Stimulated activated naive CD8-positive, alpha-beta T cell treated with anti-CD3 and anti-CD28 coated beads, Interleukin-15, amount 100 ng/mL, for 72 hours (primary cell): Measurements from ENCODE around the gene DCC.
A peak's percentile ranks its signal among the peaks of the same experiment; 100 is the strongest.

Source experiments
- ATAC-seq: fragments of 150-1000 bp; cut with Tn5 transposase; 2 replicates; pipeline ENCODE4 v1.10.0; 2021; ENCODE audit warnings: mild to moderate bottlenecking, moderate library complexity
- DNase-seq, 2 donors: peaks; one replicate each; pipeline ENCODE4 v3.0.0; 2021 to 2022
- H3K27ac Mint-ChIP-seq, 2 donors: one replicate each; pipeline ENCODE4 v1.8.0; 2022; ENCODE audit warnings: mild to moderate bottlenecking in 2 of 2, mixed read lengths in 2 of 2, moderate library complexity in 2 of 2
- H3K27me3 Mint-ChIP-seq: one replicate; pipeline ENCODE4 v1.8.0; 2022; ENCODE audit warnings: mixed read lengths
- H3K4me1 Mint-ChIP-seq: one replicate; pipeline ENCODE4 v1.8.0; 2022; ENCODE audit warnings: mild to moderate bottlenecking, mixed read lengths
- H3K4me3 Mint-ChIP-seq, 2 donors: one replicate each; pipeline ENCODE4 v1.8.0; 2022; ENCODE audit warnings: mild to moderate bottlenecking in 2 of 2, mixed read lengths in 2 of 2, moderate library complexity in 1 of 2
- H3K9me3 Mint-ChIP-seq, 2 donors: one replicate each; pipeline ENCODE4 v1.8.0; 2022; ENCODE audit warnings: mixed read lengths in 2 of 2

DCC gene, protein sequence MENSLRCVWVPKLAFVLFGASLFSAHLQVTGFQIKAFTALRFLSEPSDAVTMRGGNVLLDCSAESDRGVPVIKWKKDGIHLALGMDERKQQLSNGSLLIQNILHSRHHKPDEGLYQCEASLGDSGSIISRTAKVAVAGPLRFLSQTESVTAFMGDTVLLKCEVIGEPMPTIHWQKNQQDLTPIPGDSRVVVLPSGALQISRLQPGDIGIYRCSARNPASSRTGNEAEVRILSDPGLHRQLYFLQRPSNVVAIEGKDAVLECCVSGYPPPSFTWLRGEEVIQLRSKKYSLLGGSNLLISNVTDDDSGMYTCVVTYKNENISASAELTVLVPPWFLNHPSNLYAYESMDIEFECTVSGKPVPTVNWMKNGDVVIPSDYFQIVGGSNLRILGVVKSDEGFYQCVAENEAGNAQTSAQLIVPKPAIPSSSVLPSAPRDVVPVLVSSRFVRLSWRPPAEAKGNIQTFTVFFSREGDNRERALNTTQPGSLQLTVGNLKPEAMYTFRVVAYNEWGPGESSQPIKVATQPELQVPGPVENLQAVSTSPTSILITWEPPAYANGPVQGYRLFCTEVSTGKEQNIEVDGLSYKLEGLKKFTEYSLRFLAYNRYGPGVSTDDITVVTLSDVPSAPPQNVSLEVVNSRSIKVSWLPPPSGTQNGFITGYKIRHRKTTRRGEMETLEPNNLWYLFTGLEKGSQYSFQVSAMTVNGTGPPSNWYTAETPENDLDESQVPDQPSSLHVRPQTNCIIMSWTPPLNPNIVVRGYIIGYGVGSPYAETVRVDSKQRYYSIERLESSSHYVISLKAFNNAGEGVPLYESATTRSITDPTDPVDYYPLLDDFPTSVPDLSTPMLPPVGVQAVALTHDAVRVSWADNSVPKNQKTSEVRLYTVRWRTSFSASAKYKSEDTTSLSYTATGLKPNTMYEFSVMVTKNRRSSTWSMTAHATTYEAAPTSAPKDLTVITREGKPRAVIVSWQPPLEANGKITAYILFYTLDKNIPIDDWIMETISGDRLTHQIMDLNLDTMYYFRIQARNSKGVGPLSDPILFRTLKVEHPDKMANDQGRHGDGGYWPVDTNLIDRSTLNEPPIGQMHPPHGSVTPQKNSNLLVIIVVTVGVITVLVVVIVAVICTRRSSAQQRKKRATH (N-terminal part only)

DNA sequence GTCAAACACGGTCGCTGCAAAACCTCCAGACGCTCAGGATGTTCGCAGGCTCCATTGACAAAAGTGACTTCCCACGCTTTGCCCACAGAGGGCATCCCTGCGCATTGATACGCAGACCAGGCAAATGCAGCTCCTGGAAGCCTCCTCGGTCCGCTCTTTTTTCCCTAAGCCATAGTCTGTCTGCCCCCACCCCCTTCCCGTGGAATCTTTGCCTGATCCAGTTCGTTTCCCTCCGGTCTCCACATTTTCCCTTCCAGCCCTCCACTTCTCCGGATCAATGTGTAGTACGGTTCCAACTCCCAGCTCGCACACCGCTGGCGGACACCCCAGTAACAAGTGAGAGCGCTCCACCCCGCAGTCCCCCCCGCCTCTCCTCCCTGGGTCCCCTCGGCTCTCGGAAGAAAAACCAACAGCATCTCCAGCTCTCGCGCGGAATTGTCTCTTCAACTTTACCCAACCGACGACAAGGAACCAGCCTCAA, at the start of gene DCC:
TSS of gene DCC (plus strand) at position 307 of the 481 bp plus-strand sequence. CDS start 591 bp downstream, outside the sequence.
- Mint-ChIP-seq H3K9me3 (peaks cover 4 to 7% of the 10 kb centered on the region in 2 donors), H3K4me1 (peaks cover 7% of the 10 kb centered on the region), H3K27me3 (peaks cover 10% of the 10 kb centered on the region), H3K4me3 (peak within 1 kb of the TSS in 1 of 2 donors; percentile 16), H3K27ac (no peak within 1 kb of the TSS)
- DNase-seq, result no peak
- no peak for ATAC-seq

DNA sequence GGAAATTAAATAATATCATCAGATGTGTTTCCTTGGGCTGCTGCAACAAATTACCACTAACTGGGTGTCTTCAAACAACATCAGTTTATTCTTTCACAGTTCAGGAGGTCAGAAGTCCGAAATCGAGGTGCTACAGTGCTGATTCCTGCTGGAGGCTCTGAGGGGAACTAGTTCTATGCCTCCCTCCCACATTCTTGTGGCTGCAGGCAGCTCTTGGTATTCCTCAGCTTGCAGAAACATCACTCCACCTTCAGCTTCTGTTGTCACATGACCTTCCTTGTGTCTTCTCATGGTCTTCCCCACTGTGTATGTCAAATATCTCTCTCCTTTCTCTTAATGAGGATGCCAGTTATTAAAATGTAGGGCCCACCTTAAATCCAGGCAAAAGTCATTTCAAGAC, 29.3 kb upstream of the DCC start:
- peaks cover 6 to 9% of the 10 kb centered on the region in 2 donors for H3K9me3 Mint-ChIP-seq
- no peak overlapping the region for H3K27ac Mint-ChIP-seq
- H3K27me3 Mint-ChIP-seq, result no peaks in the 10 kb centered on the region
- DNase-seq (no peak), ATAC-seq (no peak)
- no peaks in the 10 kb centered on the region for H3K4me1 Mint-ChIP-seq
- no peak overlapping the region for H3K4me3 Mint-ChIP-seq

DNA sequence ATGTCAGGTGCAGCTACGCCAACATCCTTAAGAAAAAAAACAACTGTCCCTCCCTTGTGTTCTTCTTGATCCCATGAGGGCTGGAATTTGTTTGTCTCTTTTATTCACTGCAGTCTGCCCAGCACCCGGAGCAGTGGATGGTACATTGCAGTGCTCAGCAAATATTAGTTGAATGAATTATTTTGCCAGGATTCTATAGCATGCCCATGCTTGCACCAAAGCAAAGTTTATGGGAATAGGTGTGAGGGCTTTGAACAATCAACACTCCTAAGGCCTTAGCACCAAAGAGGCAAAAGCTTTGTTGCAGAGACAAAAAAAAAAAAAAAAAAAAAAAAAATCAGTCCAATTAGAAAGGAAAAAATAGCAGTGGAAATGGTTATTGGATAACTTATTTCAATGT, 28.7 kb upstream of the DCC start:
- H3K27ac Mint-ChIP-seq, result no peak overlapping the region
- H3K4me1 Mint-ChIP-seq, result no peaks in the 10 kb centered on the region

DNA sequence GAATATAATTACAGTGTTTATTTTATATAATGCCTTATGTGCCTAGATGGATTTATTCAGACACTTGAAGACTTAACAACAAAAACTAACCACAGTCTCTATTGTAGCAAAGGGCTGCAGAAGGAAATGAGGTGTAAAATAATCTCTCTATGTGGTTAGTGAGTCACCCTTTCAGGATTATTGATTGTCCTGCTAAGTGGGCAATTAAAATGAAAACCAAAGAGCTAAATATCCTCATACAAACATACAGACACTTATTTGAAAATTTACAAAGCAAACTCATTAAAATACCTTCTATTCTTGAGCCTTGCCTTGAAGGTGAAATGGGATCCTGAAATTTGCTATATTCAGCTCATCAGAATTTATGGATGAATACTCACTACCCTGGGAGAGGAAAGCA, 27.7 kb upstream of the DCC start:
- DNase-seq (no peak), ATAC-seq (no peak)
- peaks cover 6 to 9% of the 10 kb centered on the region in 2 donors for H3K9me3 Mint-ChIP-seq
- no peak overlapping the region for H3K27ac Mint-ChIP-seq
- no peaks in the 10 kb centered on the region for H3K4me1 Mint-ChIP-seq
- H3K4me3 Mint-ChIP-seq, result no peak overlapping the region
- no peaks in the 10 kb centered on the region for H3K27me3 Mint-ChIP-seq

More for the DNA sequence above, 28.7 kb upstream of the DCC start:
- H3K4me3 Mint-ChIP-seq, result no peak overlapping the region
- H3K27me3 Mint-ChIP-seq, result no peaks in the 10 kb centered on the region
- H3K9me3 Mint-ChIP-seq, result peaks cover 2 to 9% of the 10 kb centered on the region in 2 donors
- no peak for ATAC-seq
- DNase-seq, result no peak

DNA sequence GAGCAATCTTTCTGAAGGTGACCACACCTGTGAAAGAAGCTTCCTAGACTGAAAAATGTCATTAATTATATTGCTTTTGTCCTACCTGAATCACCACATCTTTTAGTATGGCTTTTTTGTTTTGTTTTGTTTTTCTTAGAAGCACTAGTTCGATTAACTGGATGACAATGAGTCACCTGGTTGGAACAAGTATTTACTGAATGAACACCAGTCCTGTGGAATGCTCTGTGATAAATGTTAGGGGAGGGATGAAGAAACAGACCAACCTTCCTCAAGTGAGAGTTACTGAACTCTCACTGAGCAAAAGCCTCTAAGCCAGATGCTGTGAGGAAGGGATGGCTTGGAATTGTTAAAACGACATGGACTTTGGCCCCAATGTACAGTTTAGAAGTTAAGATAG, 26.8 kb upstream of the DCC start:
- Mint-ChIP-seq H3K27me3 (no peaks in the 10 kb centered on the region), H3K4me1 (no peaks in the 10 kb centered on the region)

DNA sequence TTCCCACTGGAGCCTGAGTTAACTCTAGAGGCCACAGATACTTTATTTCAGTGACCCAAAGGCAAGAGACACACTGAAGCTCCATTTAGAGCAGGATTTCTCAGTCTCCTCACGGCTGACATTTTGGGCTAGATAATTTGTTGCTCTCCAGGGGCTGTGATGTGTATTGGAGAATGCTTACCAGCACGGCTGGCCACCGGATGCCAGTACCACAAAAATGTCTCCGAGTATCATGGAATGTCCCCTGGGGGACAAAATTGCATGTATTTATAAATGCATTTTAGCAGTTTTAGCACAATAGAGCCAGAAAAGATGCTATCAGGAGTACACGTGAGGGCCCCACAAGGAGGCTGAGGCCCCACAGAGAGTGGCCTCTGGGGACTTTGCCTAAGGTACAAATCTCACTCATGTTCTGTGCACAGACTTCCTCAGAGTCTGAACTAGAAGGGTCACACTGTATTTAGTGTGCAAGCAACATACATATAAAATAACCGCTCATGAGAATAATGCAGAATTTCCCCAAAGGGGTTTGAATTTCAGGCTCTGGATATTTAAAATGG, 20.5 kb upstream of the DCC start:
- H3K27me3 Mint-ChIP-seq, result no peaks in the 10 kb centered on the region
- DNase-seq, result no peak
- no peak overlapping the region for H3K4me3 Mint-ChIP-seq
- no peaks in the 10 kb centered on the region for H3K4me1 Mint-ChIP-seq
- peaks cover 0 to 6% of the 10 kb centered on the region in 2 donors for H3K9me3 Mint-ChIP-seq
- no peak overlapping the region for H3K27ac Mint-ChIP-seq
- ATAC-seq, result no peak

More for the DNA sequence above, 26.8 kb upstream of the DCC start:
- Mint-ChIP-seq H3K27ac (no peak overlapping the region), H3K9me3 (peaks cover 6 to 9% of the 10 kb centered on the region in 2 donors), H3K4me3 (no peak overlapping the region)
- ATAC-seq, result no peak
- no peak for DNase-seq

DNA sequence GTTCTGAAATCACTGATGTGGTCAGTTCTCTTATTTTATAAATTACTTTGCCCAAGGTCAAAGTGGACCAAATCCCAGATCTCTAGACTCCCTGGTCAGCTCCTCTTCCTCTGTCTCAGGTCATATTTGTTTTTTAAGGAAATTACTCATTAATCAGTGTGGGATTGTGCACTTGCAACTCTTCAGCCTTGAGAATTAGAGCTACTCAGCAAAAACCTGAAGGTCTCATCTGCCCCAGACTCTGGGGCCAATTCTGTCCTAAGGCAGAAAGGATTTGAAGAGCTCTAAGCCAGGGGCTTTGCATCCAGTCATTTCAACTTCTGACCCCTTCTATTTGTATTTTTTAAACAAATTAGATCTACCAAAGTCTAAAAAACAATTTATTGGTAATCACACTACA, 17.7 kb upstream of the DCC start:
- no peaks in the 10 kb centered on the region for H3K9me3 Mint-ChIP-seq
- no peak overlapping the region for H3K27ac Mint-ChIP-seq
- no peak for DNase-seq
- ATAC-seq, result no peak
- H3K4me1 Mint-ChIP-seq, result no peaks in the 10 kb centered on the region
- H3K27me3 Mint-ChIP-seq, result no peaks in the 10 kb centered on the region
- H3K4me3 Mint-ChIP-seq, result no peak overlapping the region

DNA sequence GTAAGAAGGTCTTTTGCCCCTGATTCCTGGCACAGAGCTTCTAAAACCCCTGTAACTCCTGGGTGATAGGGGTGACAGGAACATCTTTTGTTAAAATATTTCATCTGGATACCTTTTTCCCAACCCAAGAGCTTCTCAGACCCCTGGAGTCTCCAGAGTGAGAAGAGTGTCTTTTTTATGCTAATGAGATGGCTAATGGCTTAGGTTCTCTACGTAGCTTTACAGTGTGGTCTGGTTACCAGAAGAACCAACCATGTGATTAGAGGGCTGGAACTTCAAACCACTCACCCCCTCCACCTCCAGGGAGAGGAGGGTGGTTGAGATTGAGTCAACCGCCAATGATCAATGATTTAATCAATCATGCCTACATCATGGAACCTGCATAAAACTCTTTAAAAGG, 16.2 kb upstream of the DCC start:
- Mint-ChIP-seq H3K9me3 (no peaks in the 10 kb centered on the region), H3K27me3 (no peaks in the 10 kb centered on the region), H3K4me1 (no peaks in the 10 kb centered on the region), H3K27ac (no peak overlapping the region), H3K4me3 (no peak overlapping the region)
- DNase-seq (no peak), ATAC-seq (no peak)

DNA sequence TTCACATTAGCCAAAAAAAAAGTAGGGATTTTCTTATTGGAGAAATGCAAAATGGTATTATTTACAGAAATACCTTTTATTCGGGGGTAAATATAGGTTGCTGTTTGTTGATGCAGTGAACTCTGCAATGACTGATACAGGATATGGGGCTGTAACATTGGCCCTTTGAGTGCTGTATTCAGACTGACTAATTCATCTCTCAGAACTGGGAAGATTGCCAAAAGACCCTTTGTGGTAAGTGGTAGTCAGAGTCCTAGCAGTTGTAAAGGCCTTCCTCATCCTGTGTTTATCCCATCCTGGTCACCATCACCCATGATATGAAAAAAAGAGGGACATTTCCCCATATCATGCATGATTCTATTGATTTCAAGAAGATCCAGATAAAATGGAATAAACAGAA, 14.0 kb upstream of the DCC start:
- H3K27me3 Mint-ChIP-seq, result no peaks in the 10 kb centered on the region
- H3K9me3 Mint-ChIP-seq, result no peaks in the 10 kb centered on the region
- ATAC-seq (no peak), DNase-seq (no peak)
- H3K27ac Mint-ChIP-seq, result no peak overlapping the region
- no peaks in the 10 kb centered on the region for H3K4me1 Mint-ChIP-seq
- H3K4me3 Mint-ChIP-seq, result no peak overlapping the region

DNA sequence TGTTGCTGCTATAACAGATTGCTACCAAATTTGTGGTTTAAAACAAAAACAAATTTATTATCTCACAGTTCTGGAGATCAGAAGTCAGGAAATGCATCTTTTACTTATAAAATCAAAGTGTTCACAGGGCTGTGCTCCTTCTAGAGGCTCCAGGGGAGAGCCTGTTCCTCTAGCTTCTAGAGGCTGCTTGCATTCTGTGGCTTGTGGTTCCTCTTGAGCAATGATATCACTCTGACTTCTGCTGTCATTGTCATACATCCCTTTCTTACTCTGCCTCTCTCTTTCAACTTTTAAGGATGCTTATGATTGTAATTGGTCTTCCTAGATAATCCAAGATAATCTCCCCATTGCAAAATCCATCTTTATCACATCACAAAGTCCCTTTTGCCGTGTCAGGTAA, 6.1 kb upstream of the DCC start:
- no peak overlapping the region for H3K27ac Mint-ChIP-seq
- no peak overlapping the region for H3K4me3 Mint-ChIP-seq

DNA sequence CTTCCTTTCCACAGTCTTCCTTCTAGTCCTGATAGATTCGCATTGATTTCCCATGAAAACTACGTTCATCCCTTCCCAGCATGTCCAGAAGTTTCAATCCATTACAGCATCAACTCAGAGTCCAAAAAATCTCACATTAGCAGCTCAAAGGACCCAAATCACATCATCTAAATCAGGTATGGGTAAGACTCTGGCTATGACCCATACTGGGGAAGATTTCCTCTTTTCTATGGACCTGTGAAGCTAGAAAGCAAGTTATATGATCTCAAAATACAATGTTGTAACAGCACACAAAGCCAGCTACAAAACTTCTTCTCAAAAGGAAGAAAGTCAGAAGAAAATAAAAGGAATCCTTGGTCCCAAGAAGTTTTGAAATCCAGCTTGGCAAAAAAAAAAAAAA, 5.7 kb upstream of the DCC start:
- no peak for ATAC-seq
- H3K27me3 Mint-ChIP-seq, result peaks cover 10% of the 10 kb centered on the region
- no peaks in the 10 kb centered on the region for H3K4me1 Mint-ChIP-seq
- peaks cover 0 to 4% of the 10 kb centered on the region in 2 donors for H3K9me3 Mint-ChIP-seq
- H3K27ac Mint-ChIP-seq, result no peak overlapping the region
- no peak for DNase-seq
- no peak overlapping the region for H3K4me3 Mint-ChIP-seq

More for the DNA sequence above, 6.1 kb upstream of the DCC start:
- DNase-seq (no peak), ATAC-seq (no peak)
- H3K4me1 Mint-ChIP-seq, result no peaks in the 10 kb centered on the region
- H3K9me3 Mint-ChIP-seq, result peaks cover 0 to 4% of the 10 kb centered on the region in 2 donors
- peaks cover 10% of the 10 kb centered on the region for H3K27me3 Mint-ChIP-seq

DNA sequence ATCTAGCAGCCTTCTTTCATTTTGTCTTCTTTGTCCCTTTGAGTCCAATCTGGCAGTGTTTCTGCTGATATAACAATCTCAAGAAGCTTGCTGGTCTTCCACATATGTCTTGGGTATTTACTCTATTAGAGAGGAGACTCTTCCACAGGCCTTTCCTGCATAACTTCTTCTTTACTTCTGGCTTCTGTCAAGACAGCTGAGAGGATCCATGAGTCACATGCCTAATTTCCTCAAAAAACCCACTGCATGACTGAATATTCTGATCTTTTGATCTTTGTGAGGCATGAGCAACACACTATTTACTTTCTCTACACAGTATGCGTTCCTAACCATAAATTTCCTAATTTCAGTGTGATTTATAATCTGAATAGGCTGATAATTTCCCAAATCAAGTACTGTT, 5.1 kb upstream of the DCC start:
- Mint-ChIP-seq H3K27ac (no peak overlapping the region), H3K4me1 (peaks cover under 1% of the 10 kb centered on the region), H3K4me3 (no peak overlapping the region), H3K9me3 (peaks cover 0 to 4% of the 10 kb centered on the region in 2 donors), H3K27me3 (peaks cover 10% of the 10 kb centered on the region)
- no peak for DNase-seq
- no peak for ATAC-seq

DNA sequence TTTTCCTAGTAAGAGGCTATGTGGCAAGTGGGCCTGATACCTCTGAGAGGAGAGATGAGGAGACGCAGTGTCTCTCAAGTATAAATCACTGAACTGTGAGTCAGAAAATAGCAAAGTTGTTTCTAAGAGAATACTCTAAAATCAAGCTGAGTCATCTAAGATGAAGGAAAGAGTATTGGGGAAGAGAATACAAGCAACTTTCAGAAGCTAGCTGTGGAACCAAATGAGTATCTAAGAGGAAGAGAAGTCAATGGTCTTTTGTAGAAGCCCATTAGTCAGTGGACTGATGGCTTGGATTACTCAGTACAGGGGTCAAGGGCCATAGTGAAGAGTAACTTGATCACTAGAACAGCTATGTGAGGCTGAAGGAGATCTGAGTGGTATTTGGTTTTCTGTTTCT, 2.7 kb upstream of the DCC start:
- Mint-ChIP-seq H3K4me3 (no peak overlapping the region), H3K27me3 (peaks cover 10% of the 10 kb centered on the region), H3K27ac (no peak overlapping the region), H3K9me3 (peaks cover 4 to 7% of the 10 kb centered on the region in 2 donors), H3K4me1 (peaks cover 7% of the 10 kb centered on the region)
- ATAC-seq (no peak), DNase-seq (no peak)

DNA sequence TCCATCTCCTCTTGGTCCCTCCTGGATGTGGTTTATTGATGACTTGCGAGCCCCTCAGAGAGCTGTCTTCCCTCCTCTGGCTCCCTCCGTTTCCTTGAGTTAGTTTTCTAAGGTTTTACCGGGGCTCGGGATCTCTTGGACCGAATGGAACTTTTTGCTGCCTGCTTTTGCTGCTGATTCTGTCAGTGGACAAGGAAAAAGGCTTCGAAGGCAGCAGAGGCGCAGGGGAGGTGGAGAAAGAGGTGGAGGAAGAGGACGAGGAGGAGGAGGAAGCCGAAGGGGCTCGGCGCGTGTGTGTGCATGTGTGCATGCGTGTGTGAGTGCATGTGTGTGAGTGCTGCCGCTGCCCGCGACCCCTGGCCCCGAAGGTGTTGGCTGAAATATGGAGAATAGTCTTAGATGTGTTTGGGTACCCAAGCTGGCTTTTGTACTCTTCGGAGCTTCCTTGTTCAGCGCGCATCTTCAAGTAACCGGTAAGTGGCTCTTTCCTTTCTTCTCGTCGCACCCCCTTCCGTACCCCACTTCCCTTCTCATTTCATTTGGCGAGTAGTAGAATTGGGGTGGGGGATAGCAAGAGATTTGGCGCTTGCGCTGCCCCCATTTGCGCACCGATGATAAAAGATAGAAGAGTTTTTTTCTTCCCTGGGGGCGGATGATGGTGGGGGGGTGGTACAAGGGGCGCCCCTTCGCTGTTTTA, 557 bp downstream of the DCC start:
- H3K27ac Mint-ChIP-seq, result no peak overlapping the region
- DNase-seq (no peak), ATAC-seq (no peak)
- H3K4me1 Mint-ChIP-seq, result peaks cover 7% of the 10 kb centered on the region
- H3K9me3 Mint-ChIP-seq, result peaks cover 4 to 7% of the 10 kb centered on the region in 2 donors
- peak overlapping the region in 1 of 2 donors; percentile 16 for H3K4me3 Mint-ChIP-seq
- H3K27me3 Mint-ChIP-seq, result peaks cover 10% of the 10 kb centered on the region

DNA sequence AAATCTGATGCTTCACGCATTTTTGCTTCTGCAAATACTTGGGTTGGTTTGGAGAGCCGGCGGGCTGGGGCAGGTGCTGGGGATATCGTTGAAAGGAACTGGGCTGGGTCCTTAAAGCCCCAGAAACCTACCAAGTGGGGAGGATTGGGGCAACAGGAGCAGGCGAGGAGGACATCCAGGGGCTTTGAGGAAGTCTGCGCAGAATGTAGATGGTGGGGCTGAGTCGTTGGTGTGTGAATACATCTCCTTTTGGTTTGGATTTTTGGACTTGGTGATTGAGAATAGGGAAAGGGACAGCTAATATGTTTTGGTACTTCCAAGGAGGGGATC, 1.1 kb downstream of the DCC start:
- H3K4me1 Mint-ChIP-seq, result peaks cover 7% of the 10 kb centered on the region
- no peak for DNase-seq
- no peak overlapping the region for H3K4me3 Mint-ChIP-seq
- no peak overlapping the region for H3K27ac Mint-ChIP-seq
- ATAC-seq, result no peak
- peaks cover 10% of the 10 kb centered on the region for H3K27me3 Mint-ChIP-seq
- H3K9me3 Mint-ChIP-seq, result peaks cover 4 to 7% of the 10 kb centered on the region in 2 donors
